PFSK-1 (cell line): ENCODE data around the gene SP6.

ENCODE experiments used
- POLR2AphosphoS5 ChIP-seq: IDR thresholded peaks from 2 replicates; pipeline ENCODE4 v1.6.1; 2012; ENCODE audit warnings: low read depth, mild to moderate bottlenecking, control low read depth, low read length, moderate library complexity
- REST ChIP-seq, 2 experiments: IDR thresholded peaks; 2 replicates each; pipeline versions ENCODE4 v1.6.1 to v1.8.0; 2011 to 2012; ENCODE audit warnings: low read depth in 2 of 2, low read length in 2 of 2, control low read depth in 1 of 2, inconsistent platforms in 1 of 2, mild to moderate bottlenecking in 1 of 2, moderate library complexity in 1 of 2; ENCODE audit not compliant: insufficient read depth in 1 of 2
- TAF1 ChIP-seq: IDR thresholded peaks from 2 replicates; pipeline ENCODE4 v1.6.1; 2012; ENCODE audit warnings: low read length, control low read depth, borderline replicate concordance; ENCODE audit not compliant: insufficient read depth

DNA sequence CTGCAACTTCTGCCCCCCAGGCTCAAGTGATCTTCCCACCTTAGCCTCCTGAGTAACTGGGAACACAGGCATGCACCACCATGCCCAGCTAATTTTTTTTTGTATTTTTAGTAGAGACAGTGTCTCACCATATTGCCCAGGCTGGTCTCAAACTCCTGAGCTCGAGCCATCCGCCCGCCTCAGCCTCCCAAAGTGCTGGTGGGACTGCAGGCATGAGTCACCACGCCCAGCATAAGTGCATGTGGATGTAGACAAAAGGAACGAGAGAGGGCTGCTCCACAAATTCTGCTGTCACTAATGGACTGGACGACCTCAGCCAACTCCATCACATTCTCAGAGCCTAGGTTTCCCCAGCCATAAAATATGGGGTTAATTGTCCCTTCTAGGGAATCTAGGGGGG lies 37.3 kb upstream of the SP6 start:
- no peak for TF ChIP-seq POLR2AphosphoS5
- TF ChIP-seq REST (IDR thresholded peaks at IDR 0.05; ENCODE audit: insufficient read depth in 1 of 2, low read depth in 2 of 2, low read length in 2 of 2) = no peak
- no peak for TF ChIP-seq TAF1
